Measurements from ENCODE around the gene KRT81. TPM values are rescaled to one million over a fixed set of nuclear protein-coding genes. Genes with fewer than 3 reads are reported as not detected.

KRT81 gene
- total RNA-seq, 4 donors from 2014 or later, result 0.27 TPM; not detected in 3

DNA sequence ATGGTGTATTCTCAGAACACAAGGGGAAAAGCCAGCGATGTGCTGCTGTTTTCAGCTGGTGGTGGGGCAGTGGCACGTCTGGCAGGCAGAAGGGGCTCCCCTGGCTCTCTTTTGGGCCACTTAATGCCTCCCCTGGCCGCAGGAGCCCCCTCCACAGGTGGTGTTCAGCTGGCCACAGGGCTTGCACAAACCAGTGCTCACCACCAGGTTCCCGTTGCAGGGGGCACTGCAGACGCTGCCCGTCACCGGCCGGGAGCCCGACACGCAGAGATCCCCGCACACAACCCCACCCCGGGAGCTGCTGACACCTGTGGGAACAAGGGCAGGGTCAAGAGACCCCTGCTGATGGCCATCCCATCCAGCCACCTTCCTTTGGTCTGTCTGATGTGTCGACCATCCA, 23.2 kb upstream of the KRT81 start:
- Histone ChIP-seq H3K9me3 (no peaks in the 10 kb centered on the region), H3K4me1 (no peaks in the 10 kb centered on the region), H3K4me3 (no peak overlapping the region), H3K36me3 (no peaks in the 10 kb centered on the region), H3K27me3 (peaks cover 30% of the 10 kb centered on the region), H3K27ac (no peak overlapping the region)
- ATAC-seq, result no peak
- WGBS, 2 donors (ENCODE audit: low coverage in 1 of 2), result 65% methylated on average over 2 of the region's 13 CpGs; no CpG with 5 or more reads in 1 of the 2 donors
- TF ChIP-seq EP300 (IDR thresholded peaks at IDR 0.05) (no peak), POLR2AphosphoS5 (IDR thresholded peaks at IDR 0.05) (no peak), POLR2A (IDR thresholded peaks at IDR 0.05) (no peak)
- TF ChIP-seq, protein P1, sequence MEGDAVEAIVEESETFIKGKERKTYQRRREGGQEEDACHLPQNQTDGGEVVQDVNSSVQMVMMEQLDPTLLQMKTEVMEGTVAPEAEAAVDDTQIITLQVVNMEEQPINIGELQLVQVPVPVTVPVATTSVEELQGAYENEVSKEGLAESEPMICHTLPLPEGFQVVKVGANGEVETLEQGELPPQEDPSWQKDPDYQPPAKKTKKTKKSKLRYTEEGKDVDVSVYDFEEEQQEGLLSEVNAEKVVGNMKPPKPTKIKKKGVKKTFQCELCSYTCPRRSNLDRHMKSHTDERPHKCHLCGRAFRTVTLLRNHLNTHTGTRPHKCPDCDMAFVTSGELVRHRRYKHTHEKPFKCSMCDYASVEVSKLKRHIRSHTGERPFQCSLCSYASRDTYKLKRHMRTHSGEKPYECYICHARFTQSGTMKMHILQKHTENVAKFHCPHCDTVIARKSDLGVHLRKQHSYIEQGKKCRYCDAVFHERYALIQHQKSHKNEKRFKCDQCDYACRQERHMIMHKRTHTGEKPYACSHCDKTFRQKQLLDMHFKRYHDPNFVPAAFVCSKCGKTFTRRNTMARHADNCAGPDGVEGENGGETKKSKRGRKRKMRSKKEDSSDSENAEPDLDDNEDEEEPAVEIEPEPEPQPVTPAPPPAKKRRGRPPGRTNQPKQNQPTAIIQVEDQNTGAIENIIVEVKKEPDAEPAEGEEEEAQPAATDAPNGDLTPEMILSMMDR (IDR thresholded peaks at IDR 0.05), result no peak

DNA sequence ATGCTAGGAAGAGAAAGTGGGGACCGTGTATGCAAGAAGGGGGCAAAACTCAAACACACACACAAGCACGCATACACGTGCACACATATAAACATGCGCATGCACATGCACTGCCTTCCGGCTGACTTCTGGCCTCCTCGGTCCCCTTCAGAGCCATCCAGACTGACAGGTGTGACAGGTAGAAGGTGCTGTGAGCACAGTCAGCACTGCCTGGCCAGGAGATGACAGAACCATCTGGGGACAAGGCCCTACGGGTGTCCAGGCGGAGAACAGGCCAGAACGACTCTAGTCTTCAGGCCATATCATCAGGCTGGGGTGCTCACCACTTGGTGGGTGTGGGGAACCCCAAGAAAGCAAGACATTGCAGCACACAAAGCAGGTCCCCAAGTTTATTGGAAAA, 22.6 kb upstream of the KRT81 start:
- TF ChIP-seq EP300 (IDR thresholded peaks at IDR 0.05), result no peak
- TF ChIP-seq POLR2AphosphoS5 (IDR thresholded peaks at IDR 0.05), result no peak
- TF ChIP-seq, protein P1 (IDR thresholded peaks at IDR 0.05), result no peak
- TF ChIP-seq POLR2A (IDR thresholded peaks at IDR 0.05), result no peak
- H3K36me3 ChIP-seq, result no peaks in the 10 kb centered on the region
- 75 to 80% methylated on average over 1 to 3 of the region's 9 CpGs for WGBS, 2 donors (ENCODE audit: low coverage in 1 of 2)
- peaks cover 0 to 4% (median 0%) of the 10 kb centered on the region in 3 donors for H3K4me1 ChIP-seq
- no peak for ATAC-seq
- peaks cover 29% of the 10 kb centered on the region for H3K27me3 ChIP-seq
- H3K9me3 ChIP-seq, result no peaks in the 10 kb centered on the region
- H3K27ac ChIP-seq, result no peak overlapping the region
- no peak overlapping the region for H3K4me3 ChIP-seq

DNA sequence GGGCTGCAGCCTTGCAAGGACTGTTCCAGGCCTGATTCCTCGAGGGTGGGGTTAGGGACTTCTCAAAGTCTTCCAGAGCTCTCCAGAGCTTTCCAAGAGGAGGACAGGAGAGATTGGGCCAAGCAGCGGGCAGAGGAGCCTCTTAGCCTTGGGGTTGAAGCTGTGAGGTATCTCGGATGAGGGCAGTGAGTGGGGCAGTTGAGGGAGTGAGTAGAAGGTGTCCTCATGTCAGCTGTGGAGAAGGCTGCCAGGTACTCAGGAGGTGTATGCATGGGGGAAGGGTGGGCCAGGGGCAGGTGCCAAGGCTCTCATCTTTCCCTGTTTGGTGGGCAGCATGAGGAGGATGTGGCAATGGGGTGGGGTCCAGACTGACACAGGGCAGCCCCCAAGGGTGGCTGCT, 22.1 kb upstream of the KRT81 start:
- Histone ChIP-seq H3K4me3 (no peak overlapping the region), H3K36me3 (no peaks in the 10 kb centered on the region), H3K9me3 (no peaks in the 10 kb centered on the region), H3K4me1 (peaks cover 0 to 9% (median 0%) of the 10 kb centered on the region in 3 donors), H3K27me3 (peaks cover 25% of the 10 kb centered on the region), H3K27ac (no peak overlapping the region)
- no peak for ATAC-seq
- 40 to 72% methylated on average over 1 to 3 of the region's 3 CpGs for WGBS, 2 donors (ENCODE audit: low coverage in 1 of 2)
- TF ChIP-seq, protein P1 (IDR thresholded peaks at IDR 0.05), result no peak

DNA sequence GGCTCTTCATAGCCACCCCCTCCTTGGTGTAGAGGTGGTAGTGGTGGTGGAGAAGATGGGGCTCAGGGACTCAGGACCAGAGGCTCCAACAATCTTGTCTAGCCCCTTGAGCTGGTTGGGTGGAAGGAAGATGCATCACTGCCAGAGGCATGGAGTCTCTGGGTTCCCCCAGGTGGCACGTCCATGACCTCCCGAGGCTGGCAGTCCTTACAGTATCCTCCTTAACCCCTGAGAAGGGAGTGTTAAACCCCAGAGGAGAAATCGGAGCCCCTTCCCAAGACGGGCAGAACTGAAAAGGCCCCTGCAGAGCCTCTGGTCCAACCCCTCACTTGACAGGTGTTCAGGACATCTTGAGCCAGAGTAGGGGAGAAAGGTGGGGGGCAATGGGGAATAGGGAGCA, 20.8 kb upstream of the KRT81 start:
- H3K27me3 ChIP-seq, result peaks cover 19% of the 10 kb centered on the region
- no peak overlapping the region for H3K27ac ChIP-seq
- TF ChIP-seq, protein P1 (IDR thresholded peaks at IDR 0.05), result no peak
- TF ChIP-seq EP300 (IDR thresholded peaks at IDR 0.05) (no peak), POLR2AphosphoS5 (IDR thresholded peaks at IDR 0.05) (no peak), POLR2A (IDR thresholded peaks at IDR 0.05) (no peak)
- no peak for ATAC-seq
- no peaks in the 10 kb centered on the region for H3K9me3 ChIP-seq
- peaks cover 0 to 20% (median 6%) of the 10 kb centered on the region in 3 donors for H3K4me1 ChIP-seq
- no peaks in the 10 kb centered on the region for H3K36me3 ChIP-seq
- 80% methylated on average over 1 of the region's 4 CpGs; no CpG with 5 or more reads in 1 of the 2 donors for WGBS, 2 donors (ENCODE audit: low coverage in 1 of 2)
- H3K4me3 ChIP-seq, result no peak overlapping the region

DNA sequence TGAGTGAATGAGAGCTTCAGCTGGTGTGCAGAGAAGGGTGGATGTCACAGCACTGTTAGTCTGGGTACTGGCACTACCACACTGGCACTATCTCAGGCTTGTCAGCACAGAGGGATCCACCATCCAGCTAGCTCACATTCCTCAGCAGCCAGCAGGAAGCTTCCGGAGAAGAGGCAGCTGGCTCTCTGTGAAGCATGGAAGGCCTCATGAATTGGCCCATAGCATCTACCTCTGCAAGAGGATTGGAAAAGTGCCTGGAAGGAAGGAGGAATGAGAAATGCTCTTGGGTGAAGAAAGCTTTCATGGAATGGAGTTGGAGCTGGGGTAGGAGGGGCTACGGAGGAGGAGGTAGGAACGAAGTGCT, 19.9 kb upstream of the KRT81 start:
- Histone ChIP-seq H3K9me3 (no peaks in the 10 kb centered on the region), H3K27ac (no peak overlapping the region), H3K4me3 (no peak overlapping the region), H3K4me1 (peaks cover 0 to 20% (median 6%) of the 10 kb centered on the region in 3 donors), H3K36me3 (no peaks in the 10 kb centered on the region), H3K27me3 (peaks cover 19% of the 10 kb centered on the region)
- 80 to 89% methylated on average over 2 to 3 of the region's 3 CpGs for WGBS, 2 donors (ENCODE audit: low coverage in 1 of 2)
- no peak for ATAC-seq
- no peak for TF ChIP-seq EP300 (IDR thresholded peaks at IDR 0.05)
- no peak for TF ChIP-seq POLR2AphosphoS5 (IDR thresholded peaks at IDR 0.05)
- no peak for TF ChIP-seq POLR2A (IDR thresholded peaks at IDR 0.05)
- TF ChIP-seq, protein P1 (IDR thresholded peaks at IDR 0.05), result no peak

All from gastroesophageal sphincter (tissue), 4 donors.